Mesodermal cell (in vitro differentiated cells): ENCODE data around the gene KIF16B.
"Not testable (repeated sequence)": the region's sequence is repeated elsewhere in the genome, so short reads cannot be mapped to it uniquely, and the experiment has no call there.

ENCODE experiments used
- H3K27ac ChIP-seq: 2 replicates; pipeline ENCODE4 v1.7.0; 2013; ENCODE audit warnings: mild to moderate bottlenecking, low read depth, low read length, moderate library complexity; ENCODE audit not compliant: severe bottlenecking
- H3K36me3 ChIP-seq: 2 replicates; pipeline ENCODE4 v1.7.1; 2013; ENCODE audit warnings: mild to moderate bottlenecking, low read length, moderate library complexity; ENCODE audit not compliant: control insufficient read depth, insufficient read depth
- H3K4me1 ChIP-seq: one replicate; pipeline ENCODE4 v1.7.1; 2013; ENCODE audit warnings: mild to moderate bottlenecking, low read length; ENCODE audit not compliant: insufficient read depth, control insufficient read depth, poor library complexity, severe bottlenecking
- H3K4me3 ChIP-seq: 2 replicates; pipeline ENCODE4 v1.7.0; 2013; ENCODE audit warnings: low read length, control low read depth, mild to moderate bottlenecking; ENCODE audit not compliant: insufficient read depth, poor library complexity, severe bottlenecking; ENCODE audit errors: extremely low read depth
- H3K9me3 ChIP-seq: 2 replicates; pipeline ENCODE4 v1.7.1; 2013; ENCODE audit warnings: mild to moderate bottlenecking, low read length, moderate library complexity; ENCODE audit not compliant: control insufficient read depth
- WGBS, 2 experiments: methylation state at CpG; one replicate each; pipeline ENCODE4 v1.1.5; 2013; ENCODE audit warnings: missing lambda C conversion rate in 2 of 2; ENCODE audit not compliant: insufficient coverage in 2 of 2; 5-methylcytosine and 5-hydroxymethylcytosine counted together

The KIF16B gene

GRCh38 chr20:16457514-16457913, 115.7 kb downstream of the KIF16B start:
- no peak overlapping the region for H3K4me3 ChIP-seq
- no peaks in the 10 kb centered on the region for H3K9me3 ChIP-seq
- H3K36me3 ChIP-seq: no peaks in the 10 kb centered on the region
- H3K4me1 ChIP-seq: no peaks in the 10 kb centered on the region
- WGBS, 2 experiments: 80 to 86% methylated on average over 3 of the region's 5 CpGs
- no peak overlapping the region for H3K27ac ChIP-seq

- Histone ChIP-seq H3K9me3 (no peaks in the 10 kb centered on the region), H3K4me3 (no peak overlapping the region), H3K27ac (no peak overlapping the region), H3K4me1 (no peaks in the 10 kb centered on the region), H3K36me3 (no peaks in the 10 kb centered on the region)
- no CpG with 5 or more reads among the region's 1 CpG for WGBS, 2 experiments
Observed at GRCh38 chr20:16455324-16455723, 117.9 kb downstream of the KIF16B start.

- H3K9me3 ChIP-seq: no peaks in the 10 kb centered on the region
- H3K36me3 ChIP-seq: no peaks in the 10 kb centered on the region
- 67 to 100% methylated on average over 1 of the region's 1 CpG for WGBS, 2 experiments
- no peak overlapping the region for H3K27ac ChIP-seq
- no peak overlapping the region for H3K4me3 ChIP-seq
- H3K4me1 ChIP-seq: no peaks in the 10 kb centered on the region
Observed at GRCh38 chr20:16451982-16452381, 121.3 kb downstream of the KIF16B start.

- H3K27ac ChIP-seq: no peak overlapping the region
Observed at GRCh38 chr20:16451001-16451400, 122.2 kb downstream of the KIF16B start.

GRCh38 chr20:16446991-16447390, 126.3 kb downstream of the KIF16B start:
- H3K36me3 ChIP-seq: no peaks in the 10 kb centered on the region
- no peaks in the 10 kb centered on the region for H3K9me3 ChIP-seq
- no peak overlapping the region for H3K4me3 ChIP-seq
- no peaks in the 10 kb centered on the region for H3K4me1 ChIP-seq
- no peak overlapping the region for H3K27ac ChIP-seq
- WGBS, 2 experiments: no CpG with 5 or more reads among the region's 3 CpGs

More at GRCh38 chr20:16451001-16451400, 122.2 kb downstream of the KIF16B start:
- Histone ChIP-seq H3K36me3 (no peaks in the 10 kb centered on the region), H3K4me1 (no peaks in the 10 kb centered on the region), H3K9me3 (no peaks in the 10 kb centered on the region), H3K4me3 (no peak overlapping the region)
- 80 to 89% methylated on average over 1 to 5 of the region's 8 CpGs for WGBS, 2 experiments

GRCh38 chr20:16446246-16446645, 127.0 kb downstream of the KIF16B start:
- Histone ChIP-seq H3K4me1 (no peaks in the 10 kb centered on the region), H3K36me3 (no peaks in the 10 kb centered on the region), H3K4me3 (no peak overlapping the region), H3K9me3 (no peaks in the 10 kb centered on the region), H3K27ac (no peak overlapping the region)
- 95% methylated on average over 3 of the region's 4 CpGs; no CpG with 5 or more reads in 1 of the 2 experiments for WGBS, 2 experiments

- Histone ChIP-seq H3K27ac (no peak overlapping the region), H3K4me1 (no peaks in the 10 kb centered on the region), H3K9me3 (no peaks in the 10 kb centered on the region), H3K36me3 (no peaks in the 10 kb centered on the region), H3K4me3 (no peak overlapping the region)
- WGBS, 2 experiments: 94 to 99% methylated on average over 3 of the region's 3 CpGs
Observed at GRCh38 chr20:16445482-16445881, 127.8 kb downstream of the KIF16B start.

- no peak overlapping the region for H3K4me3 ChIP-seq
- no peaks in the 10 kb centered on the region for H3K4me1 ChIP-seq
- WGBS, 2 experiments: 100% methylated on average over 4 to 6 of the region's 6 CpGs
- H3K36me3 ChIP-seq: no peaks in the 10 kb centered on the region
- no peak overlapping the region for H3K27ac ChIP-seq
- H3K9me3 ChIP-seq: no peaks in the 10 kb centered on the region
Observed at GRCh38 chr20:16444057-16444777, 129.0 kb downstream of the KIF16B start.

- Histone ChIP-seq H3K4me3 (no peak overlapping the region), H3K27ac (no peak overlapping the region), H3K9me3 (no peaks in the 10 kb centered on the region), H3K36me3 (no peaks in the 10 kb centered on the region), H3K4me1 (no peaks in the 10 kb centered on the region)
- WGBS, 2 experiments: no CpG with 5 or more reads among the region's 2 CpGs
Observed at GRCh38 chr20:16441546-16442164, 131.6 kb downstream of the KIF16B start.

GRCh38 chr20:16440686-16441085, 132.6 kb downstream of the KIF16B start:
- WGBS, 2 experiments: 100% methylated on average over 1 of the region's 4 CpGs; no CpG with 5 or more reads in 1 of the 2 experiments
- Histone ChIP-seq H3K4me1 (no peaks in the 10 kb centered on the region), H3K4me3 (no peak overlapping the region), H3K36me3 (no peaks in the 10 kb centered on the region), H3K27ac (no peak overlapping the region), H3K9me3 (no peaks in the 10 kb centered on the region)

- not testable (repeated sequence) for H3K9me3 ChIP-seq, H3K4me3 ChIP-seq, H3K27ac ChIP-seq, H3K4me1 ChIP-seq, H3K36me3 ChIP-seq
- WGBS, 2 experiments: 76% methylated on average over 3 of the region's 5 CpGs; no CpG with 5 or more reads in 1 of the 2 experiments
Observed at GRCh38 chr20:16439540-16439939, 133.7 kb downstream of the KIF16B start.
